Rectal smooth muscle tissue (tissue), 1 donor: ENCODE measurements around the gene USH1G.

Experiments used
- H3K27ac ChIP-seq: one replicate; pipeline ENCODE4 v1.7.0; 2013; ENCODE audit warnings: low read depth, low read length, inconsistent platforms
- H3K27me3 ChIP-seq: one replicate; pipeline ENCODE4 v1.7.0; 2013; ENCODE audit warnings: low read length; ENCODE audit not compliant: control insufficient read depth, insufficient read depth
- H3K36me3 ChIP-seq: one replicate; pipeline ENCODE4 v1.7.0; 2013; ENCODE audit warnings: low read length; ENCODE audit not compliant: control insufficient read depth, insufficient read depth
- H3K4me1 ChIP-seq: one replicate; pipeline ENCODE4 v1.7.0; 2013; ENCODE audit warnings: low read length; ENCODE audit not compliant: control insufficient read depth, insufficient read depth
- H3K4me3 ChIP-seq: one replicate; pipeline ENCODE4 v1.7.0; 2013; ENCODE audit warnings: low read length
- H3K9ac ChIP-seq: one replicate; pipeline ENCODE4 v1.7.0; 2013; ENCODE audit warnings: low read length

Gene USH1G

GRCh38 chr17:74961657-74962350 lies 38.7 kb upstream of the USH1G start:
- Histone ChIP-seq H3K27me3 (no peaks in the 10 kb centered on the region), H3K27ac (no peak overlapping the region), H3K9ac (no peak overlapping the region), H3K4me1 (no peaks in the 10 kb centered on the region), H3K36me3 (no peaks in the 10 kb centered on the region), H3K4me3 (no peak overlapping the region)

- no peaks in the 10 kb centered on the region for H3K4me1 ChIP-seq
- no peak overlapping the region for H3K27ac ChIP-seq
- no peaks in the 10 kb centered on the region for H3K36me3 ChIP-seq
- no peak overlapping the region for H3K9ac ChIP-seq
- no peak overlapping the region for H3K4me3 ChIP-seq
- no peaks in the 10 kb centered on the region for H3K27me3 ChIP-seq
Observed at GRCh38 chr17:74960570-74961342, 37.7 kb upstream of the USH1G start.

GRCh38 chr17:74959826-74960515 lies 36.9 kb upstream of the USH1G start:
- no peaks in the 10 kb centered on the region for H3K27me3 ChIP-seq
- no peak overlapping the region for H3K27ac ChIP-seq
- no peaks in the 10 kb centered on the region for H3K36me3 ChIP-seq
- no peak overlapping the region for H3K4me3 ChIP-seq
- H3K4me1 ChIP-seq = no peaks in the 10 kb centered on the region
- H3K9ac ChIP-seq = no peak overlapping the region

DNA sequence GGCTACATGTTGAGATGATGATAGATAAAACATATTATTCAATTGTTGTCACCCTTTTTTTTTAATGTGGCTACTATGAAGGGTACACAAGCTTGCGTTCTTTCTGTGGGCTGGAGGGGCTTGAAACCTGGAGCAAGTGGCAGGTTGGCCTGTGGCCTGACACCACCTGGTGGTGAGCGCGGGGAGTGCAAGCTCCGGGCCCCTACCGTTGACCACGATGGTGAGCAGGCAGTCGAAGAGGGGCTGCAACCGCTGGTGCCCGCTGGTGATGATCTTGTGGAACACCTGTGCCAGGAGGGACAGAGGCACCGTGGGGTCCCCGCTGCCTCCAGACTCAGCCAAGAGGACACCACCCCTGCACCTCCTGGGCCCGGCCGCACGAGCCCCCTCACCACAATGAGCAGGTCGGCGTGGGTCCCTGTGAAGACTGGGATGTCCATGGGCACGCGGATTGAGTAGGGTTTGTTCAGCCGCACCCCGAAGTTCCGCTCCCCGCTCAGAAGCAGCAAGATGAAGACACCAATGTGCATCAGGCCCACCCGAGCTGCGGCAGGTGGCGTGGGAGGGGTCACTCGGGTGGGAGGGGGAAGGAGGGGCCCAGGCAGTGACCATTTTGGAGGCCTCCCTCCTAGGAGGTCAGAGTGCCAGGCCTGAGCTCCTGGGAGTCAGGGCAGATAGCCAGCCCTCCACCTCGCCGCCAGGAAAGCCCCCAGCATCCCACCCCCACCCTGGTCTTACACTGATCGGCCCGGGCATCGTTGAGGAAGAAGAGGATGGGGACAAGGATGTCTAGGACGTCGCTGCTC lies 35.1 kb upstream of the USH1G start:
- no peak overlapping the region for H3K27ac ChIP-seq
- no peaks in the 10 kb centered on the region for H3K4me1 ChIP-seq
- no peaks in the 10 kb centered on the region for H3K36me3 ChIP-seq
- H3K4me3 ChIP-seq = no peak overlapping the region
- no peaks in the 10 kb centered on the region for H3K27me3 ChIP-seq
- H3K9ac ChIP-seq = no peak overlapping the region

DNA sequence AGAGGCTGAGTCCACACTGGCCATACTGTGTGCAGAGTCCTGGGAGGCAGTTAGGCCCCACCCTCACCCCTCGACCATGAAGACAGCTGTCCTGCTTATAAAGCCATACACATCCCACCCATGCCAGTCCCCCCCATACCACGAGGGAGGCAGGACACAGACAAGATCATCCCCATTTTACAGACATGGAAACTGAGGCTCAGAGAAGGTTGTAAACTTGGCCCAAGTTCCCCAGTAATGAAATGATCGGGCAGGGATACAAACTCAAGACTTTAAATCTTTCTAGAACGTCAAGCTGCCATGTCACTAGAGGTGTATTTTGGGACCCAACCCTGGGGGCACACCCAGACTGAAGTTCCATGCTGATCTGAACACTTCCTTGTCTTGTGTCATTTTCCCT lies 33.0 kb upstream of the USH1G start:
- H3K27me3 ChIP-seq = peaks cover under 1% of the 10 kb centered on the region
- H3K4me1 ChIP-seq = no peaks in the 10 kb centered on the region
- H3K4me3 ChIP-seq = no peak overlapping the region
- H3K36me3 ChIP-seq = no peaks in the 10 kb centered on the region
- no peak overlapping the region for H3K27ac ChIP-seq
- H3K9ac ChIP-seq = no peak overlapping the region

- no peak overlapping the region for H3K27ac ChIP-seq
- no peak overlapping the region for H3K9ac ChIP-seq
- no peak overlapping the region for H3K4me3 ChIP-seq
- peaks cover 3% of the 10 kb centered on the region for H3K27me3 ChIP-seq
- no peaks in the 10 kb centered on the region for H3K4me1 ChIP-seq
- no peaks in the 10 kb centered on the region for H3K36me3 ChIP-seq
Observed at GRCh38 chr17:74954665-74955421, 31.8 kb upstream of the USH1G start.

DNA sequence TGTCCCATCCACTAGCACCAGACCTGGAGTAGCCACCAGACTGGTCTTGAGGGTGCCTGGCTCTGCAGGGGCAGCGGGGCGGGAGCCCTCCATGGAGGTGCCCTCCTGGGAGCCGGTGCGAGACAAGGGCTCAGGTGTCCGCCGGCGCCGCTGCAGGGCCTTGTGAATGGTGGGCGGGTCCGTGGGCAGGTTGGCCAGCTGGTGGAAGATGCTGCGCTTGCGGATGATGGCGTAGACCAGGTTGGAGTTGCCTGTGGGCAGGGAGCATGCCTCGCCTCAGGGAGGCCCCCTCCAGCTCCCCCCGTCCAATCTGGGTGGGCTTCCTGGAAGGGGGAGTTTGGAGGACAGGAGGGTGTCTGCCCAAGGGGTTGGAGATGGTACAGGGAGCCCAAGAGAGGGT lies 31.1 kb upstream of the USH1G start:
- H3K27ac ChIP-seq = no peak overlapping the region
- peaks cover 3% of the 10 kb centered on the region for H3K27me3 ChIP-seq
- no peak overlapping the region for H3K9ac ChIP-seq
- H3K4me1 ChIP-seq = no peaks in the 10 kb centered on the region
- H3K4me3 ChIP-seq = no peak overlapping the region
- H3K36me3 ChIP-seq = no peaks in the 10 kb centered on the region

DNA sequence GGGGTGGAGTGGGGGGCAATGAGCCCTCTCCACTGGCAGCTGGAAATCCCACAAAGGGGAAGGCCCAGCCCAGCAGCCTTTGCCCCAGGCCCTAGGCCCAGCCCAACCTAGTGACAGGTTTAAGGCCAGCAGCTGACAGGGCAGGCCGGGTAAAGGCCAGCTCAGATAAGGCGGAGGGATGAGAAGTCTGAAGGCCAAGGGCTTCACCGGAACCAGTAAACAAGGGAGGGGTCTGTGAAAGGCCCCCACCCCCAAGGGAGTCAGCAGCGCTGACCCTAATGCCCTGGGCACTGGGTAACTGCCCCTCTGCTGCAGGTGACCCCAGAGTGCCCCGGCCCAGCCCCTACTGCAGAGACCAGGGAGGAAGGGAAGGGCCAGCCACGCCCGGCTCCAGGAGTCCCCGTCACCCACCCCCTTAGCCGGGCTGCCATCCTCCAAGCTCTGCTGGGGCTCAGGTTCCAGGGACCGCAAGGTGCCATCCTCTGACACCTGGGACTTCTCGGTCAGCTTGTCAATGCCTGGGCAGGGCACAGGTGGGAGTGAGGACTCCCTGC lies 30.2 kb upstream of the USH1G start:
- H3K4me3 ChIP-seq = no peak overlapping the region
- H3K9ac ChIP-seq = no peak overlapping the region
- H3K27me3 ChIP-seq = peaks cover 3% of the 10 kb centered on the region
- H3K36me3 ChIP-seq = no peaks in the 10 kb centered on the region
- H3K4me1 ChIP-seq = no peaks in the 10 kb centered on the region
- no peak overlapping the region for H3K27ac ChIP-seq

DNA sequence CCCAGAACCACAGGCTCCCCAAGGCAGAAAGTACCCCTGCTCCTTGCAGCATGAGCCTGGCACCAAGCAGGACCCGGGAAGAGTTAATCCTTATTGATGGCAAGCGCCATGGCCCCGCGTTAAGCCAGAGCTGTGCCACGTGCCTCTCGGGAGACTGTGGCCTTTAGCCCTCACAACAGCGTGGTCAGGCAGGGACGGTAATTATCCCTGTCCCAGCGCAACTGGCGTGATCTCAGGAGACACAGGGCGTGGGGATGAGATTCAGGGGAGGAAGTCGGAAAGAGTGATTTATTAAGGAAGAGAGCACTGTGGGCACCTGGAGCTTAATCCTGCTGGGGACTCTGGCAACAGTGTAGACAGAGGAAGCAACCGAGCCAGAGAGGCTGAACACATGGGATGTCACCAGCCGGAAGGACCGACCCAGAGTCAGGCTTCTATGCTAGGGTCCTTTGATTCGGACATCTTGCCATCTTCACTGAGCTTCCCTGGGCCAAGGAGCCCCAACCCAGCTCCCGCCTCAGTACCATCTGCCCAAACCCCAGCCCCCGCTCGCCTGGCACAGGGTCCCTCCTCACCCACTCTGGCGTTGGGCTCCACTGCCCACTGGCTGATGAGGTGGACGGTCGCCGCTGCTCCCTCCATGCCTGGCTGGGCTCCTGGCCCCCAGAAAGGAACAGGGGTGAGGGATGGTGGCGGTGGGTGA lies 29.5 kb upstream of the USH1G start:
- H3K27me3 ChIP-seq = peaks cover 3% of the 10 kb centered on the region
- no peak overlapping the region for H3K4me3 ChIP-seq
- H3K9ac ChIP-seq = no peak overlapping the region
- no peaks in the 10 kb centered on the region for H3K4me1 ChIP-seq
- H3K36me3 ChIP-seq = no peaks in the 10 kb centered on the region
- no peak overlapping the region for H3K27ac ChIP-seq

GRCh38 chr17:74951680-74952421 lies 28.8 kb upstream of the USH1G start:
- Histone ChIP-seq H3K27ac (no peak overlapping the region), H3K27me3 (peaks cover 3% of the 10 kb centered on the region), H3K9ac (no peak overlapping the region), H3K36me3 (no peaks in the 10 kb centered on the region), H3K4me3 (no peak overlapping the region), H3K4me1 (no peaks in the 10 kb centered on the region)
